PC-9 (cell line): ENCODE data around the gene SEMA5A. TPM values are rescaled to one million over a fixed set of nuclear protein-coding genes. Genes with fewer than 3 reads are reported as not detected.
A peak's percentile ranks its signal among the peaks of the same experiment; 100 is the strongest.

ENCODE experiments used
- BruUV-seq: library from RNA; stranded (reverse); fragments of 400-500 nt; replicated peaks from 2 replicates; lab custom pipeline; 2021; lab: Mats Ljungman, UMichigan
- CTCF ChIA-PET: fragments of 300-600 bp; sonication (Branson Sonifier 250); formaldehyde crosslinking; loops from one replicate; lab custom pipeline; 2022; ENCODE audit warnings: antibody characterized with exemption; lab: Charles Lee
- POLR2A ChIA-PET: fragments of 300-600 bp; sonication (Branson Sonifier 250); formaldehyde crosslinking; loops from one replicate; lab custom pipeline; 2022; ENCODE audit warnings: antibody characterized with exemption; ENCODE audit not compliant: unreplicated experiment; lab: Charles Lee
- DNase-seq, 2 experiments: peaks; one replicate each; pipeline versions ENCODE4 v3.0.0 to v3.0.0-alpha.2; 2015 to 2022; ENCODE audit warnings: mixed read lengths in 1 of 2
- H2AFZ ChIP-seq: fragments of 200-600 bp; sonication (generic); 2 replicates; pipeline ENCODE4 v1.8.1; 2017; ENCODE audit warnings: antibody characterized with exemption
- H3F3A ChIP-seq: fragments of 200-600 bp; sonication (generic); 2 replicates; pipeline ENCODE4 v1.8.1; 2017; ENCODE audit warnings: antibody characterized with exemption, mild to moderate bottlenecking, low read depth; ENCODE audit not compliant: insufficient read depth
- H3K27ac ChIP-seq: fragments of 200-600 bp; sonication (generic); 2 replicates; pipeline ENCODE4 v1.6.1; 2016; ENCODE audit warnings: mixed run types
- H3K27me3 ChIP-seq: fragments of 200-600 bp; sonication (generic); 2 replicates; pipeline ENCODE4 v1.6.1; 2016; ENCODE audit warnings: low read depth, mixed run types; ENCODE audit not compliant: insufficient read depth
- H3K36me3 ChIP-seq: fragments of 200-600 bp; sonication (generic); 2 replicates; pipeline ENCODE4 v1.6.1; 2016; ENCODE audit warnings: low read depth, mixed run types
- H3K4me1 ChIP-seq: fragments of 200-600 bp; sonication (generic); replicated peaks from 2 replicates; pipeline ENCODE4 v1.6.1; 2016; ENCODE audit warnings: mixed run types; ENCODE audit not compliant: insufficient read depth
- H3K4me2 ChIP-seq: fragments of 200-600 bp; sonication (generic); 2 replicates; pipeline ENCODE4 v1.6.1; 2017; ENCODE audit warnings: mixed run types
- H3K4me3 ChIP-seq: fragments of 200-600 bp; sonication (generic); 2 replicates; pipeline ENCODE4 v1.6.1; 2016; ENCODE audit warnings: mixed run types
- H3K79me2 ChIP-seq: fragments of 200-600 bp; sonication (generic); 2 replicates; pipeline ENCODE4 v1.6.1; 2017; ENCODE audit warnings: low read depth, mixed run types
- H3K9me2 ChIP-seq: fragments of 200-600 bp; sonication (generic); 2 replicates; pipeline ENCODE4 v1.8.1; 2017; ENCODE audit warnings: mild to moderate bottlenecking; ENCODE audit not compliant: insufficient read depth
- H3K9me3 ChIP-seq: fragments of 200-600 bp; sonication (generic); 2 replicates; pipeline ENCODE4 v1.8.1; 2016; ENCODE audit warnings: low read depth; ENCODE audit not compliant: insufficient read depth
- H4K20me1 ChIP-seq: fragments of 200-600 bp; sonication (generic); 2 replicates; pipeline ENCODE4 v1.8.1; 2017; ENCODE audit not compliant: insufficient read depth
- EZH2 ChIP-seq: fragments of 200-600 bp; sonication (generic); IDR thresholded peaks from 2 replicates; pipeline ENCODE4 v1.8.0; 2017; ENCODE audit warnings: antibody characterized with exemption, low read depth
- intact Hi-C: fragments of 100-400 bp; cut with micrococcal nuclease; formaldehyde crosslinking; loops from one replicate; pipeline ENCODE4 v1.10.0; 2022; ENCODE audit not compliant: unreplicated experiment
- total RNA-seq: library from RNA; stranded (reverse); gene quantifications from 2 replicates; pipeline ENCODE4 v1.2.3, GENCODE V29; 2021
- TF ChIP-seq, protein P1 (sequence below): fragments of 200-600 bp; sonication (generic); conservative IDR thresholded peaks from 2 replicates; pipeline ENCODE4 v1.6.1; 2017; ENCODE audit warnings: mixed run types, antibody characterized with exemption, mild to moderate bottlenecking, moderate library complexity

Gene SEMA5A
- total RNA-seq, 1 experiment from 2014 or later: not detected

DNA sequence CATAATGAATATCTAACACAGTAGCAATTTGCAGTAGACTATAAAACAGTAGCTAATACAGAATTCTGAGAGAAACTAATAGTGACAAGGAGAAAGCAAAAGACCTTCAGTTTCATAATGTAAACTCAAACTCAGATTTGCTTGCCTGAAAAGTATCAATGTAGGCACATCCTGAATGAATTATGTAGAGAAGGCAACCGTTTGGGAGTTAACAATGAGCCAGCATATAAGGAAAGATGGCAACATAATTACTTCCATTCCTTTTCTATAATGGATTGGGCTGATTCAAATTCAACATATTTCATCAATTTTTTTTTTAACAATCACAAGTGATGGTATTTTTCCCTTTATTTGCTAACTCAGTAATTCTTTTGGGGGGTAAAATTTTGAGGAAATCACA is 261.6 kb downstream of the SEMA5A start:
- intact Hi-C loops: no loop called here
- Histone ChIP-seq H3K9me3 (no peaks in the 10 kb centered on the region), H4K20me1 (no peaks in the 10 kb centered on the region), H3K27me3 (no peaks in the 10 kb centered on the region), H3K27ac (no peak overlapping the region), H3K9me2 (no peaks in the 10 kb centered on the region), H2AFZ (no peak overlapping the region), H3K79me2 (no peaks in the 10 kb centered on the region), H3K4me3 (no peak overlapping the region), H3K4me1 (no peaks in the 10 kb centered on the region), H3F3A (no peaks in the 10 kb centered on the region), H3K36me3 (no peaks in the 10 kb centered on the region), H3K4me2 (no peak overlapping the region)
- DNase-seq: peak in 1 of 2 experiments; percentile 22
- CTCF ChIA-PET: no interaction called here
- BruUV-seq: no TSS peak
- POLR2A ChIA-PET: no interaction called here
- TF ChIP-seq EZH2: no peak
- TF ChIP-seq, protein P1, sequence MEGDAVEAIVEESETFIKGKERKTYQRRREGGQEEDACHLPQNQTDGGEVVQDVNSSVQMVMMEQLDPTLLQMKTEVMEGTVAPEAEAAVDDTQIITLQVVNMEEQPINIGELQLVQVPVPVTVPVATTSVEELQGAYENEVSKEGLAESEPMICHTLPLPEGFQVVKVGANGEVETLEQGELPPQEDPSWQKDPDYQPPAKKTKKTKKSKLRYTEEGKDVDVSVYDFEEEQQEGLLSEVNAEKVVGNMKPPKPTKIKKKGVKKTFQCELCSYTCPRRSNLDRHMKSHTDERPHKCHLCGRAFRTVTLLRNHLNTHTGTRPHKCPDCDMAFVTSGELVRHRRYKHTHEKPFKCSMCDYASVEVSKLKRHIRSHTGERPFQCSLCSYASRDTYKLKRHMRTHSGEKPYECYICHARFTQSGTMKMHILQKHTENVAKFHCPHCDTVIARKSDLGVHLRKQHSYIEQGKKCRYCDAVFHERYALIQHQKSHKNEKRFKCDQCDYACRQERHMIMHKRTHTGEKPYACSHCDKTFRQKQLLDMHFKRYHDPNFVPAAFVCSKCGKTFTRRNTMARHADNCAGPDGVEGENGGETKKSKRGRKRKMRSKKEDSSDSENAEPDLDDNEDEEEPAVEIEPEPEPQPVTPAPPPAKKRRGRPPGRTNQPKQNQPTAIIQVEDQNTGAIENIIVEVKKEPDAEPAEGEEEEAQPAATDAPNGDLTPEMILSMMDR: no peak

DNA sequence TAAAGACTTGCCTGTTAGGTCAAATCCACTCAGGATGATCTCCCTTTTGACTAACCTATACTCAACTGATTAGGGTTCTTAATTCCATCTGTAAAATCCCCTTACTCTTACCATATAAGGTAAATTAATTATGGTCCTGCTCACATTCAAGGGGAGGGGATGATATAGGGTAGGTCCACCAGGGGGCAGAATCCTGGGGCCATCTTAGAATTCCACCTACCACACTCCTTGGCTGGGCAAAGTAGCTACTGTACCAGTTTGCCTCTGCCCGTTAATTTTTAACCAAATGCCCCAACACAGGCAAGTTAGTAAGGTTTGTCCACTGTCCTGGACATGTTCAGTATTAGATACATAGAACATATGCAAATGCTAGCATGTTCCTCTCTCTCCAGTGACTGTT is 262.4 kb downstream of the SEMA5A start:
- POLR2A ChIA-PET: no interaction called here
- TF ChIP-seq, protein P1: 0 out of 2 replicates have a peak, but pooled peaks have one; percentile 22
- no peak for TF ChIP-seq EZH2
- Histone ChIP-seq H3K4me2 (no peak overlapping the region), H3K9me2 (no peaks in the 10 kb centered on the region), H4K20me1 (no peaks in the 10 kb centered on the region), H3K27me3 (no peaks in the 10 kb centered on the region), H2AFZ (no peak overlapping the region), H3F3A (no peaks in the 10 kb centered on the region), H3K4me3 (no peak overlapping the region), H3K36me3 (no peaks in the 10 kb centered on the region), H3K27ac (no peak overlapping the region), H3K4me1 (no peaks in the 10 kb centered on the region), H3K9me3 (no peaks in the 10 kb centered on the region), H3K79me2 (no peaks in the 10 kb centered on the region)
- BruUV-seq: no TSS peak
- peak in 1 of 2 experiments; percentile 4 for DNase-seq
- intact Hi-C loops: no loop called here
- CTCF ChIA-PET: interaction anchor here (0.6 kb wide), 1 partner anchor 167 kb away, joined by 6 read pairs; no protein-coding TSS in a partner anchor

DNA sequence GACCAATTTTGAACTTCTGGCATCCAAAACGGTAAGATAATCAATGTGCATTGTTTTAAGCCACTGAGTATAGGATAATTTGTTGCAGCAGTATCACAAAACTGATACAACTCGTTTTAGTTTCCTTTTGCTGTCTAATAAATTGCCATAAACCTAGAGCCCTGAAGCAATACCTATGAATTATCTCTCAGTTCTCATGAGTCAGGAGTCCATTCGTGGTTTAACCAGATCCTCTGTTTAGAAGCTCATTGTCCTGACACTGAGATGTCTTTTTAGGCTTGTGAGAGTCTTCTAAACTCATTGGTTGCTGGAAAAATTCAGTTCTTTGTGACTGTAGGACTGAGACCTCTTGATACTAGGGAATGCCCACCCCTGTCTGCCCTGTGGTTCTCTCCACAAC is 262.9 kb downstream of the SEMA5A start:
- H2AFZ ChIP-seq: no peak overlapping the region

More for the DNA sequence above, 262.9 kb downstream of the SEMA5A start:
- ChIA-PET CTCF (no interaction called here), POLR2A (no interaction called here)
- no peak for TF ChIP-seq EZH2
- TF ChIP-seq, protein P1: no peak
- no peaks in the 10 kb centered on the region for H3K27me3 ChIP-seq
- DNase-seq: peak in 1 of 2 experiments; percentile 54
- H3K4me2 ChIP-seq: no peak overlapping the region
- no peaks in the 10 kb centered on the region for H3K9me2 ChIP-seq
- no peak overlapping the region for H3K4me3 ChIP-seq
- no peaks in the 10 kb centered on the region for H3K79me2 ChIP-seq
- H4K20me1 ChIP-seq: no peaks in the 10 kb centered on the region
- H3K27ac ChIP-seq: no peak overlapping the region
- no peaks in the 10 kb centered on the region for H3K9me3 ChIP-seq
- H3K4me1 ChIP-seq: no peaks in the 10 kb centered on the region
- intact Hi-C loops: no loop called here
- no peaks in the 10 kb centered on the region for H3K36me3 ChIP-seq
- H3F3A ChIP-seq: no peaks in the 10 kb centered on the region
- BruUV-seq: no TSS peak
